ENCODE results near the gene SPATS2.
A peak's percentile ranks its signal among the peaks of the same experiment; 100 is the strongest.

SPATS2 gene

GRCh38 chr12:49539406-49540228, 172.4 kb downstream of the SPATS2 start:
- FAIRE-seq (no peak), DNase-seq (ENCODE audit: low spot score) (no peak)

GRCh38 chr12:49540229-49541139, 173.2 kb downstream of the SPATS2 start:
- FAIRE-seq: peak; percentile 37
- DNase-seq (ENCODE audit: low spot score): no peak

- FAIRE-seq (no peak), DNase-seq (ENCODE audit: low spot score) (no peak)
These were observed 174.0 kb downstream of the SPATS2 start for GRCh38 chr12:49541140-49541861.

- FAIRE-seq: no peak
- DNase-seq (ENCODE audit: low spot score): no peak
These were observed 174.7 kb downstream of the SPATS2 start for GRCh38 chr12:49541911-49542505.

GRCh38 chr12:49542592-49543160, 175.4 kb downstream of the SPATS2 start:
- DNase-seq (ENCODE audit: low spot score): no peak
- FAIRE-seq: no peak

GRCh38 chr12:49543221-49543913, 176.1 kb downstream of the SPATS2 start:
- no peak for DNase-seq (ENCODE audit: low spot score)
- no peak for FAIRE-seq

- DNase-seq (ENCODE audit: low spot score): no peak
- FAIRE-seq: no peak
These were observed 176.9 kb downstream of the SPATS2 start for GRCh38 chr12:49543914-49544815.

GRCh38 chr12:49545815-49546214, 178.6 kb downstream of the SPATS2 start:
- FAIRE-seq (no peak), DNase-seq (ENCODE audit: low spot score) (no peak)

GRCh38 chr12:49546481-49546880, 179.2 kb downstream of the SPATS2 start:
- FAIRE-seq (no peak), DNase-seq (ENCODE audit: low spot score) (no peak)

- DNase-seq (ENCODE audit: low spot score): no peak
- no peak for FAIRE-seq
These were observed 179.9 kb downstream of the SPATS2 start for GRCh38 chr12:49547090-49547690.

GRCh38 chr12:49548481-49548821, 181.2 kb downstream of the SPATS2 start:
- DNase-seq (ENCODE audit: low spot score) (no peak), FAIRE-seq (no peak)

GRCh38 chr12:49548822-49549648, 181.8 kb downstream of the SPATS2 start:
- no peak for DNase-seq (ENCODE audit: low spot score)

GRCh38 chr12:49549735-49550692, 182.8 kb downstream of the SPATS2 start:
- FAIRE-seq (no peak), DNase-seq (ENCODE audit: low spot score) (no peak)

More at GRCh38 chr12:49548822-49549648, 181.8 kb downstream of the SPATS2 start:
- no peak for FAIRE-seq

GRCh38 chr12:49550693-49551252, 183.5 kb downstream of the SPATS2 start:
- FAIRE-seq (no peak), DNase-seq (ENCODE audit: low spot score) (no peak)

- FAIRE-seq (no peak), DNase-seq (ENCODE audit: low spot score) (no peak)
These were observed 184.8 kb downstream of the SPATS2 start for GRCh38 chr12:49552014-49552413.

- FAIRE-seq (no peak), DNase-seq (ENCODE audit: low spot score) (no peak)
These were observed 185.2 kb downstream of the SPATS2 start for GRCh38 chr12:49552425-49552824.

GRCh38 chr12:49552899-49553298, 185.6 kb downstream of the SPATS2 start:
- FAIRE-seq (no peak), DNase-seq (ENCODE audit: low spot score) (no peak)
